ENCODE measurements around the gene C6orf47.

Gene C6orf47

GRCh38 chr6:31692353-31692752, 31.8 kb upstream of the C6orf47 start:
- peaks cover 3% of the 10 kb centered on the region for H3K4me1 Mint-ChIP-seq (ENCODE audit: low read depth)
- H3K4me3 Mint-ChIP-seq = no peak overlapping the region
- no peak overlapping the region for H3K27ac Mint-ChIP-seq
- peaks cover 36% of the 10 kb centered on the region for H3K36me3 Mint-ChIP-seq (ENCODE audit: low read depth)
- H3K27me3 Mint-ChIP-seq (ENCODE audit: low read depth) = no peaks in the 10 kb centered on the region
- H3K9me3 Mint-ChIP-seq = no peaks in the 10 kb centered on the region

GRCh38 chr6:31691564-31692108, 31.1 kb upstream of the C6orf47 start:
- no peak overlapping the region for H3K4me3 Mint-ChIP-seq
- no peaks in the 10 kb centered on the region for H3K4me1 Mint-ChIP-seq (ENCODE audit: low read depth)
- peaks cover 34% of the 10 kb centered on the region for H3K36me3 Mint-ChIP-seq (ENCODE audit: low read depth)
- no peak overlapping the region for H3K27ac Mint-ChIP-seq
- H3K9me3 Mint-ChIP-seq = no peaks in the 10 kb centered on the region
- H3K27me3 Mint-ChIP-seq (ENCODE audit: low read depth) = no peaks in the 10 kb centered on the region

DNA sequence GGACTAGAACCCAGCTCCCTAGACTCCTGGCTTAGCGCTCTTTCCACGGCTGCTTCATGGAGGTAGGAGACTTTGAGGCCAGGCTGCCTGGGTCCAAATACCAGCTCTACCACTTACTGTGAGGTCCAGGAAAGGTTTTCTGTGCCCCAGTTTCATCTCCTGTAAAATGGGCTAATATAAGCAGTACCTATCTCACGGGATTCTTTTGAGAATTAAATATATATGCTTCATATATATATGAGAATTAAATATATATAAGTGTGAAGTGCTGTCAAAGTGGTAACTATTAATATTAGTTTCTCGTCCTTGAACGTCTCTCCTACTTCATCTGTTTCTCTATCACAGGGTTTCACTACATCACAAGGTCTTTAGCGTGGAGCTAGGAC, 30.5 kb upstream of the C6orf47 start:
- H3K4me3 Mint-ChIP-seq = no peak overlapping the region
- H3K9me3 Mint-ChIP-seq = no peaks in the 10 kb centered on the region
- no peaks in the 10 kb centered on the region for H3K27me3 Mint-ChIP-seq (ENCODE audit: low read depth)
- H3K27ac Mint-ChIP-seq = no peak overlapping the region
- H3K36me3 Mint-ChIP-seq (ENCODE audit: low read depth) = peaks cover 36% of the 10 kb centered on the region
- no peaks in the 10 kb centered on the region for H3K4me1 Mint-ChIP-seq (ENCODE audit: low read depth)

DNA sequence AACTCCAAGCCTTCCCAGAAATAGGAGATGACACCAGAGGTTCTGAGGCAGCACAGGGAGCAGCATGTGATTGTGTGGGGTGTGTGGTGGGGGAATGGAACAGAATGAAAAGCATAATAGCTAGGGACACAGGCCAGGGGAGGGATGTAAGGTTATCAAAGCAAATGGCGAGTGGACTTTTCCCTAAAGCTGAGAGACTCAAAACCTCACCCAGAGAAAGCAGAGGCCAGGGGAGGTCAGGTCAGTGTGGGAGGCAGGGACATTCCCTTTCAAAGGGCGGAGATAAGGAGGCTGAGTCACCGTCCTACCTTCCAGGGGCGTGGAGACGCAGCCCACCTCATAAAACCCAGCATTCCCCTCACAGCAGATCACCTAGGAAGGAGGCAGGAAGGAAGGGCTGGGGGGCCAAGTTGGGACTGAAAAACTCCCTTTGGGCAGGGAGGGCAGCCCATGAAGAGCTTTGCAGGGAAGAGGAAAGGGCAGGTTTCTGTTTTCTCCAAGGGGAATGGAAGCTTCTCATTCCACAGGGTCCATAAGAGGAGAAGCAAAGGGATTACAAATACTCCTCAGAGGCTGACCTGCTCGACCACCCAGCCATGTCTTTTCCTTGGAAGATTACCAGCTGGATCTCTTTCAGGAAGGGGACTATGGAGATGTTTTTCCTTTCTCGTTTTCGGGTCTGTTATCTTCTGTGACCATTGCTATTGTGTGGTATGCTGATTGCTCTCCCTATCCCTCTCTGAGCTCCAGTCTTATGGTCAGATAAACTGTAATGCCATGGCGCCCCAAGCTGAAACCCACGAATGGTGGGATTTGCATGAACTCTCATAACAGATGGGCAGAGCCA, 29.9 kb upstream of the C6orf47 start:
- Mint-ChIP-seq H3K27ac (no peak overlapping the region), H3K4me3 (no peak overlapping the region), H3K36me3 (ENCODE audit: low read depth) (peaks cover 38% of the 10 kb centered on the region), H3K27me3 (ENCODE audit: low read depth) (no peaks in the 10 kb centered on the region), H3K4me1 (ENCODE audit: low read depth) (no peaks in the 10 kb centered on the region), H3K9me3 (no peaks in the 10 kb centered on the region)

DNA sequence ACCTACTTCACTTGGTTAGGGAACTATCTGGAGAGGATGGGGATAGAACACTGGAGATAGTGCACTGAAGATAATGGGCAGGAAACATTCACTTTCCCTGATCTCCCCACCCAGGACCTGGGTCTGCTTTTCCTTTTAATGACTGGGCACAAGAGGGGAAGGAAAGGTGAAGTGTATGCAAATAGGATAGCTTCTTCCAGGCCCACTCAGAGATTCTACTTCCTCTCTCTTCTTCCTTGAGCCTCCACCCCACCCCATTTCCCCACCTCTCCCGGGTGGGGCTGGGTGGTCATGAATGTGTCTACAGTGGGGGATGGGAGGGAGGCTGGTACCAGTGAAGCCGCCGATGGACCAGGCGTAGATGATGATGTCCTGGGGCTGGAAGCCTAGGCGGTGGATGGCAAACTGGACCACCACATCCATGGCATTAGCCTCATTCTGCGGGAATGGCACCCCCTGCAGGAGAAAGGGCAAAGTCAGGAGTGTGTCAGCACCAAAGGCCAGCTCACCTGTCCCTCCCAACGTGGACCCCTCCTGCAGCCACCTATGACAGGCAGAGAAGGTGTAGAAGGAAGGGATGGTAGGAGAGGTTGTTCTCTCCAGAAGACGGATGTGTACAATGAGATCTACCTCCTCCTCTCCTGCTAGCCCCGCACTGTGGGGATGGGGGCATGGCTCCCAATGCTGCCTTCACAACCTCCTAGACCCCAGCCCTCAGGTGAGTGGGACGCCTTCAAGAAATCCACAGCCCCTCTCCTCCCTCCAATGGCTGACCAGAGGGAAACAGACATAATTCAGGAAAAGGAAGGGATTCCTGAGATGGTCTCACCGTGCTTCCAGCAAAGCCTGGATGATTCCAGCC, 28.9 kb upstream of the C6orf47 start:
- H3K9me3 Mint-ChIP-seq = no peaks in the 10 kb centered on the region
- H3K27ac Mint-ChIP-seq = no peak overlapping the region
- H3K4me3 Mint-ChIP-seq = no peak overlapping the region
- peaks cover 38% of the 10 kb centered on the region for H3K36me3 Mint-ChIP-seq (ENCODE audit: low read depth)
- no peaks in the 10 kb centered on the region for H3K27me3 Mint-ChIP-seq (ENCODE audit: low read depth)
- no peaks in the 10 kb centered on the region for H3K4me1 Mint-ChIP-seq (ENCODE audit: low read depth)

DNA sequence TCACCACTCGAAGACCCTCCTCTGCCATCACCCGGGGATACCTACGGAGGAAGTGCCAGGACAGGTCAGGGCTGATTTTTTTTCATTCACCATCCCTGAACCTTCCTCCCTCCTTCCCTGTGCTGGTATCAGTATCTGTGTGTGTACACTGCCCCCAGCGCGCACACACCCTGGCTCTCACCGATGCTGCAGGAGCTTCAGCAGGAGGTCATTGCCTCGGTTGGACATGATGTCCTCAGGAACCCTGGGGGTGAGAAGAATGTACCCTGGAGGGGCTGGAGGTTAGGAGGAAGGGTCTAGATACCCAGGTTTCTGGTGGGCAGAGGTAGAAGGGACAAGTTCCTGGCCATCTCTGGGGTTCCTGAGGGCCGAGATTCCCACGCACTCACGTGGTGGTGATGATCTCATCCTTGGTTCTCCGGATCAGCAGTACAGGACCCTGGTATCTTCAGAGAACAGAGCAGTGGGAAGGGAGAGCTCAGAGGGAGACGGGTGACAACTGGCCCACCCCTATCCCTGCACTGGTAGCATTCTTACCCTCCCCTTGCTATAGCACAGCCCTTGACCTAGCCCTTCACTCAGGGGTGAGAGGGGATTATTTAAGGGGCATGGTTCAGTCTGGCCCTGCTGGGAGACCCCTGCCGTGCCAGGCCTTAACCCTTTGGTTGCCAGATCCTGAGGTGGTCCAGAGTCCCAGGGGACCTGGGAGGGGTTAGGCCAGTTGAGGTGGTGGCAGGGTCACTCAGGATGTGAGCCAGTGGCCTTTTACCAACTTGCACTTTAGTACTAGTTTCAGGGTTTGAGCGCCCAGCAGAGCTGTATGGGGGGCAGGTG, 27.5 kb upstream of the C6orf47 start:
- Mint-ChIP-seq H3K4me3 (no peak overlapping the region), H3K27ac (no peak overlapping the region)

GRCh38 chr6:31687321-31687720, 26.7 kb upstream of the C6orf47 start:
- H3K4me1 Mint-ChIP-seq (ENCODE audit: low read depth) = no peaks in the 10 kb centered on the region
- H3K27ac Mint-ChIP-seq = no peak overlapping the region
- H3K36me3 Mint-ChIP-seq (ENCODE audit: low read depth) = peaks cover 31% of the 10 kb centered on the region
- no peaks in the 10 kb centered on the region for H3K27me3 Mint-ChIP-seq (ENCODE audit: low read depth)
- no peak overlapping the region for H3K4me3 Mint-ChIP-seq
- H3K9me3 Mint-ChIP-seq = no peaks in the 10 kb centered on the region

More for the DNA sequence above, 27.5 kb upstream of the C6orf47 start:
- H3K9me3 Mint-ChIP-seq = no peaks in the 10 kb centered on the region
- H3K4me1 Mint-ChIP-seq (ENCODE audit: low read depth) = no peaks in the 10 kb centered on the region
- peaks cover 37% of the 10 kb centered on the region for H3K36me3 Mint-ChIP-seq (ENCODE audit: low read depth)
- H3K27me3 Mint-ChIP-seq (ENCODE audit: low read depth) = no peaks in the 10 kb centered on the region

DNA sequence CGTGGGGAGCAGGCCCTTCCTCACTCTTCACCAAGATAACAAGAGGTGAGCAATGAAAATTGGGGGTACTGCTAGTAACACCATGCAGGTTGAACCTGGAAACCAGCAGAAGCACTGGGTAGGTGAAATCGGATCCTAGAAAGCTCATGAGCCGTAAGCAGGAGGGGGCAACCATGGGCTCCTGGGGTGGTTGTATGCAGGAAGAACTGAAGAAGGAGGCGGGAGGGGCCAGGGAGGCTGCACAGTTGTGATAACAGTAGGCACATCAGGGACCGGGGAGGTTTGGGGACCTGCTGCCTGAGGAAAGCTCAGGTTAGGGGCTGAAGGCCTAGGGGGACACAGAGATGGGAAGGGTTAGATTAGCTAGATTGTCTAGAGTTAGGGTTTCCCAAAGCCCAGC, 25.9 kb upstream of the C6orf47 start:
- no peaks in the 10 kb centered on the region for H3K27me3 Mint-ChIP-seq (ENCODE audit: low read depth)
- no peak overlapping the region for H3K4me3 Mint-ChIP-seq
- peaks cover 31% of the 10 kb centered on the region for H3K36me3 Mint-ChIP-seq (ENCODE audit: low read depth)
- H3K9me3 Mint-ChIP-seq = no peaks in the 10 kb centered on the region
- H3K4me1 Mint-ChIP-seq (ENCODE audit: low read depth) = peaks cover 1% of the 10 kb centered on the region
- no peak overlapping the region for H3K27ac Mint-ChIP-seq

- Mint-ChIP-seq H3K9me3 (no peaks in the 10 kb centered on the region), H3K27me3 (ENCODE audit: low read depth) (no peaks in the 10 kb centered on the region), H3K36me3 (ENCODE audit: low read depth) (peaks cover 19% of the 10 kb centered on the region), H3K4me1 (ENCODE audit: low read depth) (peaks cover 18% of the 10 kb centered on the region), H3K27ac (no peak overlapping the region), H3K4me3 (no peak overlapping the region)
These were observed 23.0 kb upstream of the C6orf47 start for GRCh38 chr6:31683591-31683990.

- peak overlapping the region; percentile 81 for H3K4me3 Mint-ChIP-seq
- H3K27ac Mint-ChIP-seq = peak overlapping the region; percentile 76
- peaks cover 8% of the 10 kb centered on the region for H3K36me3 Mint-ChIP-seq (ENCODE audit: low read depth)
- H3K27me3 Mint-ChIP-seq (ENCODE audit: low read depth) = no peaks in the 10 kb centered on the region
- H3K4me1 Mint-ChIP-seq (ENCODE audit: low read depth) = peaks cover 24% of the 10 kb centered on the region
- H3K9me3 Mint-ChIP-seq = no peaks in the 10 kb centered on the region
These were observed 20.6 kb upstream of the C6orf47 start for GRCh38 chr6:31681135-31681671.

DNA sequence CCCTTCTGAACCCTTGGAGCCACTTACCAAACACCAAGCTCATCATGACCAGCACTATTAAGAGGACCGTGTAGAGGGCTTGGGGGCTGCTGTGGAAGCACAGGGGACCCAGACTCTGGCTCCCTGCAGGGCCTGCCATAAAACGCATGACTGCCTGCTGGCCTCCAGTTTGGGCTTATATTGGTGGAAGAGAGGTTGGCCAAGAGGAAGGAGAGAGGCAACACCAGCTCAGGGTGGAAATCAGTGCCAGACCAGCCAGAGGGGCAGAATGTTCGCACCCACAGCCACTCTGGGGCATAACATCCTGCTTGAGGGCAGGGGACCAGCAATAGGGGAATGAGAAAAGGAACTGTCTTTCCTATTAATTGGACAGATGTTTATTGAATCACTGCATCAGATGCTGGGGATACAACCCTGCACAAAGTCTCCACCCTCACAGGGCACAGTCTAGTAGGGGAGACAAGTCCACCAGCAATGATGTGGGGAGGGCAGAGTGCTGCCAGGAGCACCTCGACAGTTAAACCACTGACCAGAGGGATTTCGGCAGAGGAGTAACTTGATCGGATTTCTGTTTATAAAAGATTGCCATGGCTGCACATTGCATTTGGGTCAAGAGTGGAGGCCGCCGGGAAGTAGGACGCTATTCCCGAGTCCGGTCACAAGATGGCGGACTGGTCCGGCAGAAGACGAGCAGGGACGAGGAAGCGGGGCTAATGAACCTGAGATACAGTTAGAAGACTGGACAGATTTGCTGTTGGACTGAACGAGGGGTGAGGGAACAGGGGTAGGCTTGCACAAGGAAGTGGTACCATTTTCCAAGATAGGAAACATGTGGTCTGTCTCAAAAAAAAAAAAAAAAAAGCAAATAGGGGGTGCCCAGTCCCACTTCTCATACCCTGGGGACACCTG, 19.9 kb upstream of the C6orf47 start, which contains the start of gene LY6G5C:
Gene LY6G5C, minus strand, starts transcription at position 842 of the 909 bp plus-strand sequence. Its CDS starts 694 bp downstream, at position 148.
- H3K4me1 Mint-ChIP-seq (ENCODE audit: low read depth) = peaks cover 24% of the 10 kb centered on the region
- H3K4me3 Mint-ChIP-seq = peak within 1 kb of the TSS; percentile 81
- peak within 1 kb of the TSS; percentile 76 for H3K27ac Mint-ChIP-seq
- no peaks in the 10 kb centered on the region for H3K27me3 Mint-ChIP-seq (ENCODE audit: low read depth)
- H3K9me3 Mint-ChIP-seq = no peaks in the 10 kb centered on the region
- peaks cover 5% of the 10 kb centered on the region for H3K36me3 Mint-ChIP-seq (ENCODE audit: low read depth)

- Mint-ChIP-seq H3K27ac (no peak overlapping the region), H3K4me1 (ENCODE audit: low read depth) (peaks cover 24% of the 10 kb centered on the region), H3K9me3 (no peaks in the 10 kb centered on the region), H3K4me3 (no peak overlapping the region), H3K27me3 (ENCODE audit: low read depth) (no peaks in the 10 kb centered on the region), H3K36me3 (ENCODE audit: low read depth) (peaks cover 8% of the 10 kb centered on the region)
These were observed 17.4 kb upstream of the C6orf47 start for GRCh38 chr6:31677955-31678354.

GRCh38 chr6:31676904-31677303, 16.3 kb upstream of the C6orf47 start:
- Mint-ChIP-seq H3K27me3 (ENCODE audit: low read depth) (no peaks in the 10 kb centered on the region), H3K4me3 (no peak overlapping the region), H3K9me3 (no peaks in the 10 kb centered on the region), H3K36me3 (ENCODE audit: low read depth) (peaks cover 16% of the 10 kb centered on the region), H3K27ac (no peak overlapping the region), H3K4me1 (ENCODE audit: low read depth) (peaks cover 24% of the 10 kb centered on the region)
